GM12878 (cell line): ENCODE results near the gene AANAT. TPM values are rescaled to one million over a fixed set of nuclear protein-coding genes. Genes with fewer than 3 reads are reported as not detected.

ENCODE experiments used
- ATAC-seq: fragments of 200-7000 bp; cut with Tn5 transposase; 3 replicates; pipeline ENCODE4 v1.9.1; 2020; ENCODE audit warnings: mild to moderate bottlenecking, moderate library complexity
- BruUV-seq: library from RNA; stranded (reverse); fragments of 400-500 nt; replicated peaks from 2 replicates; lab custom pipeline; 2021; lab: Mats Ljungman, UMichigan
- CTCF ChIA-PET: fragments of 300-600 bp; sonication (Branson Sonifier 250); formaldehyde crosslinking; extraction: SDS; loops from one replicate; lab custom pipeline; 2021; ENCODE audit warnings: inconsistent platforms; lab: Yijun Ruan, JAX
- POLR2A ChIA-PET: fragments of 350-600 bp; formaldehyde crosslinking; extraction: SDS; loops from one replicate; lab custom pipeline; 2021; ENCODE audit warnings: inconsistent platforms; lab: Charles Lee
- RAD21 ChIA-PET: fragments of 300-600 bp; sonication (Branson Sonifier 250); formaldehyde crosslinking; loops from one replicate; lab custom pipeline; 2023; ENCODE audit warnings: antibody characterized with exemption; ENCODE audit not compliant: unreplicated experiment; lab: Charles Lee
- SMC1A ChIA-PET: fragments of 300-600 bp; sonication (Branson Sonifier 250); formaldehyde crosslinking; loops from one replicate; lab custom pipeline; 2023; ENCODE audit not compliant: unreplicated experiment, uncharacterized antibody; lab: Charles Lee
- DNase-seq: peaks from one replicate; pipeline ENCODE4 v3.0.0-alpha.2; 2011; ENCODE audit warnings: low read depth, low spot score
- FAIRE-seq: peaks from 3 replicates; lab custom pipeline; 2011; peaks lifted over from hg19 to GRCh38; lab: Jason Lieb, UNC
- H2AFZ ChIP-seq: 2 replicates; pipeline ENCODE4 v1.6.0; 2011; ENCODE audit warnings: low read depth, low read length, control low read depth; ENCODE audit not compliant: control insufficient read depth
- H3K27ac ChIP-seq: 2 replicates; pipeline ENCODE4 v1.5.1; 2011; ENCODE audit warnings: control low read depth; ENCODE audit not compliant: control insufficient read depth, insufficient read depth
- H3K27me3 ChIP-seq, 2 experiments: replicated peaks in 1 of 2; 2 replicates each; pipeline versions ENCODE4 v1.6.0 to v1.6.1; 2011; ENCODE audit warnings: low read length in 1 of 2; ENCODE audit not compliant: control insufficient read depth in 2 of 2, insufficient read depth in 2 of 2
- H3K36me3 ChIP-seq, 2 experiments: 2 replicates each; pipeline ENCODE4 v1.5.1; 2011; ENCODE audit warnings: low read length in 1 of 2; ENCODE audit not compliant: control insufficient read depth in 2 of 2, insufficient read depth in 2 of 2
- H3K4me1 ChIP-seq: 2 replicates; pipeline ENCODE4 v1.6.1; 2011; ENCODE audit warnings: mild to moderate bottlenecking, low read length, moderate library complexity, mixed read lengths; ENCODE audit not compliant: control insufficient read depth, insufficient read depth
- H3K4me2 ChIP-seq: 2 replicates; pipeline ENCODE4 v1.6.0; 2011; ENCODE audit warnings: control low read depth; ENCODE audit not compliant: control insufficient read depth, insufficient read depth
- H3K4me3 ChIP-seq: fragments of 200-600 bp; sonication (generic); 2 replicates; pipeline ENCODE4 v1.5.1; 2016
- H3K79me2 ChIP-seq: 2 replicates; pipeline ENCODE4 v1.6.0; 2011; ENCODE audit warnings: low read length; ENCODE audit not compliant: control insufficient read depth, insufficient read depth
- H3K9ac ChIP-seq: 2 replicates; pipeline ENCODE4 v1.8.0; 2011; ENCODE audit warnings: low read length, control low read depth, mixed read lengths; ENCODE audit not compliant: control insufficient read depth, insufficient read depth
- H3K9me3 ChIP-seq: replicated peaks from 3 replicates; pipeline ENCODE4 v1.5.1; 2011; ENCODE audit warnings: mild to moderate bottlenecking, low read length; ENCODE audit not compliant: control insufficient read depth, insufficient read depth
- H4K20me1 ChIP-seq: 2 replicates; pipeline ENCODE4 v1.6.0; 2011; ENCODE audit not compliant: control insufficient read depth, insufficient read depth
- CBFB ChIP-seq: IDR thresholded peaks from 2 replicates; pipeline ENCODE4 v1.6.1; 2016; ENCODE audit warnings: antibody characterized with exemption, low read depth
- CBX3 ChIP-seq: fragments of 200-600 bp; sonication (generic); IDR thresholded peaks from 2 replicates; pipeline ENCODE4 v1.6.1; 2016; ENCODE audit warnings: low read depth, borderline replicate concordance
- ETV6 ChIP-seq, 2 experiments: fragments of 450-650 bp in 1 of 2; IDR thresholded peaks in 1 of 2; conservative IDR thresholded peaks in 1 of 2; 2 replicates each; pipeline ENCODE4 v1.6.1; 2014; ENCODE audit warnings: antibody characterized with exemption in 1 of 2, borderline replicate concordance in 1 of 2, low read depth in 1 of 2, mild to moderate bottlenecking in 1 of 2, moderate library complexity in 1 of 2
- FOXK2 ChIP-seq: fragments of 450-650 bp; IDR thresholded peaks from 2 replicates; pipeline ENCODE4 v1.6.1; 2017; ENCODE audit warnings: mild to moderate bottlenecking, moderate library complexity
- IKZF2 ChIP-seq, 2 experiments: fragments of 450-650 bp; IDR thresholded peaks; 2 replicates each; pipeline ENCODE4 v1.6.1; 2017; ENCODE audit warnings: mild to moderate bottlenecking in 2 of 2, moderate library complexity in 2 of 2
- POLR2A ChIP-seq: IDR thresholded peaks from 2 replicates; pipeline ENCODE4 v1.6.1; 2011; ENCODE audit warnings: low read depth, mild to moderate bottlenecking, low read length
- POLR2AphosphoS5 ChIP-seq: IDR thresholded peaks from 2 replicates; pipeline ENCODE4 v1.6.1; 2011; ENCODE audit warnings: mild to moderate bottlenecking, low read length, inconsistent platforms
- SPI1 ChIP-seq: IDR thresholded peaks from 2 replicates; pipeline ENCODE4 v1.6.1; 2011; ENCODE audit warnings: low read depth, mild to moderate bottlenecking, low read length, moderate library complexity, borderline replicate concordance; ENCODE audit not compliant: insufficient read depth
- WGBS: methylation state at CpG from one replicate; pipeline ENCODE4 v1.1.6; 2016; ENCODE audit warnings: low lambda C conversion rate; ENCODE audit not compliant: insufficient replicate concordance, insufficient coverage; ENCODE audit errors: missing lambda C conversion rate; 5-methylcytosine and 5-hydroxymethylcytosine counted together
- in situ Hi-C: fragments of 300-500 bp; cut with MboI; formaldehyde crosslinking; loops from 9 replicates; pipeline ENCODE4 v1.14.3; 2018; ENCODE audit warnings: mixed read lengths
- intact Hi-C: fragments of 100-400 bp; cut with micrococcal nuclease; formaldehyde crosslinking; loops from one replicate; pipeline ENCODE4 v1.14.2; 2022; ENCODE audit not compliant: unreplicated experiment
- polyA plus RNA-seq, 11 experiments: library from polyadenylated mRNA; depleted of rRNA in 4 of 11; unstranded in 6 of 11; stranded (reverse) in 5 of 11; fragments of >200 nt; fragmentation: Nextera tagmentation in 4 of 11; fragmentation: Illumina TruSeq in 1 of 11; extraction: Ambion mirVana in 4 of 11; extraction: Trizol in 1 of 11; gene quantifications; 1 replicate in 1 of 11; 2 replicates in 10 of 11; pipeline versions ENCODE4 v1.2.1 to v1.2.3, GENCODE V29; 2011 to 2016; ENCODE audit warnings: inconsistent platforms in 2 of 11, missing spikeins in 2 of 11, low read depth in 1 of 11
- total RNA-seq, 4 experiments: library from RNA; depleted of rRNA in 3 of 4; stranded (reverse); fragments of >200 nt in 3 of 4; fragmentation: Illumina TruSeq in 1 of 4; extraction: Trizol in 1 of 4; gene quantifications; 2 replicates each; pipeline versions ENCODE4 v1.2.1 to v1.2.3, GENCODE V29; 2013 to 2021
- TF ChIP-seq, protein P1 (sequence below): IDR thresholded peaks from 2 replicates; pipeline ENCODE4 v1.6.1; 2012; ENCODE audit warnings: improper control_type of control experiment, low read depth, low read length; ENCODE audit not compliant: insufficient replicate concordance
- TF ChIP-seq, protein P2 (sequence below): fragments of 150-350 bp; IDR thresholded peaks from 2 replicates; pipeline ENCODE4 v1.6.1; 2016; ENCODE audit warnings: low read depth, low read length
- TF ChIP-seq, protein P3 (sequence below): IDR thresholded peaks from 2 replicates; pipeline ENCODE4 v1.6.1; 2012; ENCODE audit warnings: mild to moderate bottlenecking, low read depth, low read length

The AANAT gene
- total and polyA plus RNA-seq, 10 of the 15 experiments (the other 5 are each of a cell fraction or from before 2014, with no cell fraction given) = 0.23 TPM; not detected in 9

DNA sequence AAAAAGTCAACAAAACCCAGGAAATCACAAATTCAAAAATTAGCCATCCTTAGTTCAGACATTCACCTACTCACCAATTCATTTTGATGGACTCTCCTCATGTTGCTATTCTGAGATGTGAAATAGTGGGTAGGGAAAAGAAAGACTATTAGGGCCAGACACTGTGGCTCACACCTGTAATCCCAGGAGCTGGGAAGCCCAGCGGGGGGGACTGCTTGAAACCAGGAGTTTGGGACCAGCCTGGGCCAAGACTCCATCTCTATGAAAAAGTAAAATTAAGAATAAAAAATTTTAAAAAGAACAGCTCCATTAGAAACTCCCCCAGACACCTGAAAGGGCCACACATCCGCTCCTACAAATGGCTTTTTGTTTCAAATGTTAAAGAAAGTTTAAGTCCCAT is 35.9 kb upstream of the AANAT start (continued):
- TF ChIP-seq, protein P1, sequence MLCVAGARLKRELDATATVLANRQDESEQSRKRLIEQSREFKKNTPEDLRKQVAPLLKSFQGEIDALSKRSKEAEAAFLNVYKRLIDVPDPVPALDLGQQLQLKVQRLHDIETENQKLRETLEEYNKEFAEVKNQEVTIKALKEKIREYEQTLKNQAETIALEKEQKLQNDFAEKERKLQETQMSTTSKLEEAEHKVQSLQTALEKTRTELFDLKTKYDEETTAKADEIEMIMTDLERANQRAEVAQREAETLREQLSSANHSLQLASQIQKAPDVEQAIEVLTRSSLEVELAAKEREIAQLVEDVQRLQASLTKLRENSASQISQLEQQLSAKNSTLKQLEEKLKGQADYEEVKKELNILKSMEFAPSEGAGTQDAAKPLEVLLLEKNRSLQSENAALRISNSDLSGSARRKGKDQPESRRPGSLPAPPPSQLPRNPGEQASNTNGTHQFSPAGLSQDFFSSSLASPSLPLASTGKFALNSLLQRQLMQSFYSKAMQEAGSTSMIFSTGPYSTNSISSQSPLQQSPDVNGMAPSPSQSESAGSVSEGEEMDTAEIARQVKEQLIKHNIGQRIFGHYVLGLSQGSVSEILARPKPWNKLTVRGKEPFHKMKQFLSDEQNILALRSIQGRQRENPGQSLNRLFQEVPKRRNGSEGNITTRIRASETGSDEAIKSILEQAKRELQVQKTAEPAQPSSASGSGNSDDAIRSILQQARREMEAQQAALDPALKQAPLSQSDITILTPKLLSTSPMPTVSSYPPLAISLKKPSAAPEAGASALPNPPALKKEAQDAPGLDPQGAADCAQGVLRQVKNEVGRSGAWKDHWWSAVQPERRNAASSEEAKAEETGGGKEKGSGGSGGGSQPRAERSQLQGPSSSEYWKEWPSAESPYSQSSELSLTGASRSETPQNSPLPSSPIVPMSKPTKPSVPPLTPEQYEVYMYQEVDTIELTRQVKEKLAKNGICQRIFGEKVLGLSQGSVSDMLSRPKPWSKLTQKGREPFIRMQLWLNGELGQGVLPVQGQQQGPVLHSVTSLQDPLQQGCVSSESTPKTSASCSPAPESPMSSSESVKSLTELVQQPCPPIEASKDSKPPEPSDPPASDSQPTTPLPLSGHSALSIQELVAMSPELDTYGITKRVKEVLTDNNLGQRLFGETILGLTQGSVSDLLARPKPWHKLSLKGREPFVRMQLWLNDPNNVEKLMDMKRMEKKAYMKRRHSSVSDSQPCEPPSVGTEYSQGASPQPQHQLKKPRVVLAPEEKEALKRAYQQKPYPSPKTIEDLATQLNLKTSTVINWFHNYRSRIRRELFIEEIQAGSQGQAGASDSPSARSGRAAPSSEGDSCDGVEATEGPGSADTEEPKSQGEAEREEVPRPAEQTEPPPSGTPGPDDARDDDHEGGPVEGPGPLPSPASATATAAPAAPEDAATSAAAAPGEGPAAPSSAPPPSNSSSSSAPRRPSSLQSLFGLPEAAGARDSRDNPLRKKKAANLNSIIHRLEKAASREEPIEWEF = no peak
- TF ChIP-seq, protein P2, sequence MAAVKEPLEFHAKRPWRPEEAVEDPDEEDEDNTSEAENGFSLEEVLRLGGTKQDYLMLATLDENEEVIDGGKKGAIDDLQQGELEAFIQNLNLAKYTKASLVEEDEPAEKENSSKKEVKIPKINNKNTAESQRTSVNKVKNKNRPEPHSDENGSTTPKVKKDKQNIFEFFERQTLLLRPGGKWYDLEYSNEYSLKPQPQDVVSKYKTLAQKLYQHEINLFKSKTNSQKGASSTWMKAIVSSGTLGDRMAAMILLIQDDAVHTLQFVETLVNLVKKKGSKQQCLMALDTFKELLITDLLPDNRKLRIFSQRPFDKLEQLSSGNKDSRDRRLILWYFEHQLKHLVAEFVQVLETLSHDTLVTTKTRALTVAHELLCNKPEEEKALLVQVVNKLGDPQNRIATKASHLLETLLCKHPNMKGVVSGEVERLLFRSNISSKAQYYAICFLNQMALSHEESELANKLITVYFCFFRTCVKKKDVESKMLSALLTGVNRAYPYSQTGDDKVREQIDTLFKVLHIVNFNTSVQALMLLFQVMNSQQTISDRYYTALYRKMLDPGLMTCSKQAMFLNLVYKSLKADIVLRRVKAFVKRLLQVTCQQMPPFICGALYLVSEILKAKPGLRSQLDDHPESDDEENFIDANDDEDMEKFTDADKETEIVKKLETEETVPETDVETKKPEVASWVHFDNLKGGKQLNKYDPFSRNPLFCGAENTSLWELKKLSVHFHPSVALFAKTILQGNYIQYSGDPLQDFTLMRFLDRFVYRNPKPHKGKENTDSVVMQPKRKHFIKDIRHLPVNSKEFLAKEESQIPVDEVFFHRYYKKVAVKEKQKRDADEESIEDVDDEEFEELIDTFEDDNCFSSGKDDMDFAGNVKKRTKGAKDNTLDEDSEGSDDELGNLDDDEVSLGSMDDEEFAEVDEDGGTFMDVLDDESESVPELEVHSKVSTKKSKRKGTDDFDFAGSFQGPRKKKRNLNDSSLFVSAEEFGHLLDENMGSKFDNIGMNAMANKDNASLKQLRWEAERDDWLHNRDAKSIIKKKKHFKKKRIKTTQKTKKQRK = no peak

DNA sequence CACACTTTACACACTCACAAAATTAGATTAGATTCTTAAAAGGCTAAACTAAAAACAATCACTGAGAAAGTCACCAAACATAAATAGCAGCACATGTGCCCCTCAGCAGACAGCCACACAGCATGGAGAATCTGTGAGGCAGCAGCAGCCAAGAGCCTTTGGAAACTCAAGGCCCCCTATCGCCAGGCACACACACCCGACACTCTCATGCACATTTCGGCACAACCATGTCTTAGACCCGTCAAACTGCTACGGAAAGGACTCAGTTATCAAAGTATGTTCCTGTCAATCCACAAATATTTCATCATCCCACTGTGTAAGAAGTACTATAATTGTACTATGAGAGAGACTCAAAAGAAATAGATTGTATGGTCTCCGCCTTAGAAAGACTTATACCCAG is 35.4 kb upstream of the AANAT start:
- WGBS = 89% methylated on average over 6 of the region's 6 CpGs
- TF ChIP-seq SPI1 (no peak), FOXK2 (no peak), POLR2A (no peak), POLR2AphosphoS5 (no peak), CBX3 (no peak), IKZF2 (IDR thresholded peaks at IDR 0.05) (no peak), ETV6 (conservative IDR thresholded peaks at IDR 0.05 in 1 of 2, IDR thresholded peaks at IDR 0.05 in 1 of 2; ENCODE audit: borderline replicate concordance in 1 of 2, low read depth in 1 of 2) (no peak), CBFB (no peak)
- TF ChIP-seq, protein P3, sequence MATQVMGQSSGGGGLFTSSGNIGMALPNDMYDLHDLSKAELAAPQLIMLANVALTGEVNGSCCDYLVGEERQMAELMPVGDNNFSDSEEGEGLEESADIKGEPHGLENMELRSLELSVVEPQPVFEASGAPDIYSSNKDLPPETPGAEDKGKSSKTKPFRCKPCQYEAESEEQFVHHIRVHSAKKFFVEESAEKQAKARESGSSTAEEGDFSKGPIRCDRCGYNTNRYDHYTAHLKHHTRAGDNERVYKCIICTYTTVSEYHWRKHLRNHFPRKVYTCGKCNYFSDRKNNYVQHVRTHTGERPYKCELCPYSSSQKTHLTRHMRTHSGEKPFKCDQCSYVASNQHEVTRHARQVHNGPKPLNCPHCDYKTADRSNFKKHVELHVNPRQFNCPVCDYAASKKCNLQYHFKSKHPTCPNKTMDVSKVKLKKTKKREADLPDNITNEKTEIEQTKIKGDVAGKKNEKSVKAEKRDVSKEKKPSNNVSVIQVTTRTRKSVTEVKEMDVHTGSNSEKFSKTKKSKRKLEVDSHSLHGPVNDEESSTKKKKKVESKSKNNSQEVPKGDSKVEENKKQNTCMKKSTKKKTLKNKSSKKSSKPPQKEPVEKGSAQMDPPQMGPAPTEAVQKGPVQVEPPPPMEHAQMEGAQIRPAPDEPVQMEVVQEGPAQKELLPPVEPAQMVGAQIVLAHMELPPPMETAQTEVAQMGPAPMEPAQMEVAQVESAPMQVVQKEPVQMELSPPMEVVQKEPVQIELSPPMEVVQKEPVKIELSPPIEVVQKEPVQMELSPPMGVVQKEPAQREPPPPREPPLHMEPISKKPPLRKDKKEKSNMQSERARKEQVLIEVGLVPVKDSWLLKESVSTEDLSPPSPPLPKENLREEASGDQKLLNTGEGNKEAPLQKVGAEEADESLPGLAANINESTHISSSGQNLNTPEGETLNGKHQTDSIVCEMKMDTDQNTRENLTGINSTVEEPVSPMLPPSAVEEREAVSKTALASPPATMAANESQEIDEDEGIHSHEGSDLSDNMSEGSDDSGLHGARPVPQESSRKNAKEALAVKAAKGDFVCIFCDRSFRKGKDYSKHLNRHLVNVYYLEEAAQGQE = no peak

More for the DNA sequence above, 35.4 kb upstream of the AANAT start:
- H3K4me2 ChIP-seq = no peak overlapping the region
- no peaks in the 10 kb centered on the region for H3K9me3 ChIP-seq
- no peaks in the 10 kb centered on the region; the same call in 1 of the 2 replicates for H4K20me1 ChIP-seq
- no peak for FAIRE-seq
- CTCF ChIA-PET = interaction anchor here (1.4 to 2.1 kb wide), 3 partner anchors 13 to 33 kb away, joined by 4 to 8 read pairs (median 4); no protein-coding TSS in a partner anchor
- POLR2A ChIA-PET = no interaction called here
- H3K27ac ChIP-seq = no peak overlapping the region
- intact Hi-C loops = no loop called here
- peaks cover 24% of the 10 kb centered on the region for H3K4me1 ChIP-seq
- in situ Hi-C loops = no loop called here
- no peak overlapping the region for H3K9ac ChIP-seq
- no peak for ATAC-seq
- SMC1A ChIA-PET = no interaction called here
- H3K79me2 ChIP-seq = peaks cover 40% of the 10 kb centered on the region
- no TSS peak for BruUV-seq
- no peak overlapping the region for H2AFZ ChIP-seq
- H3K27me3 ChIP-seq = no peaks in the 10 kb centered on the region
- no peak for DNase-seq
- no peak overlapping the region for H3K4me3 ChIP-seq
- RAD21 ChIA-PET = no interaction called here
- 0 out of 4 replicates have a peak, but pooled peaks cover 0 to 3% of the 10 kb centered on the region in 2 experiments for H3K36me3 ChIP-seq
